ENCODE measurements around the gene NKX2-1.

NKX2-1 gene

DNA sequence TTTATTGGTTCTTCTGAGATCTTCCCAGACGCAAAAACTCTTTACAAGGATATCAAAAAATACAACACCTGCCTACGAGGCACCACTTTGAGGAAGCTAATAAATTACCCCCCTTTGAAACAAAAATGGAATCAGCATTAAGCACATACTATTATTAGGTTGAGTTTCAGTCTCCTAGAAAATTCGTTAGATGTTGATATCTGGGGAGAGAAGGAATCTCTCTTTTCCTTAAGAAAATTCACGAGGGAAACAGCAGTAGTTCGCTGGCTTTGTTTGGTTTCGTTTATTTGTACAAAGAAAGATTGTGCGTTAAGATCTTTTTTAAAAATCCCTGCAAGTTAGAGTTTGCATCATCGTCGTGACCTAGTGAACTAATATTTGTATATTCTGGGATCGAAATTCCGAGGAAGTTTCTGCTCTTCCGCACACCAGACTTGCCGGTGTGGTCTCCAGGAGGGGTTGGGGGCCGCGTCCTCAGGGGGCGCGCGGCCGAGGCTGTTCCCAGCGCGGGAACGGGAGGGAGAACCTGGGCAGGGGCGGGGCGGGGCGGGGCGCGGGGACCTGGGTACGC lies 12.1 kb downstream of the NKX2-1 start:
- Histone ChIP-seq H3K36me3 (ENCODE audit: control insufficient read depth, insufficient read depth, low read length) (no peaks in the 10 kb centered on the region), H3K27me3 (replicated peaks; ENCODE audit: control insufficient read depth, insufficient read depth, low read length) (peaks cover 1% of the 10 kb centered on the region; the same call in 1 of the 2 replicates), H3K4me3 (replicated peaks; ENCODE audit: low read depth, low read length) (no peak overlapping the region)
- TF ChIP-seq, protein P1, sequence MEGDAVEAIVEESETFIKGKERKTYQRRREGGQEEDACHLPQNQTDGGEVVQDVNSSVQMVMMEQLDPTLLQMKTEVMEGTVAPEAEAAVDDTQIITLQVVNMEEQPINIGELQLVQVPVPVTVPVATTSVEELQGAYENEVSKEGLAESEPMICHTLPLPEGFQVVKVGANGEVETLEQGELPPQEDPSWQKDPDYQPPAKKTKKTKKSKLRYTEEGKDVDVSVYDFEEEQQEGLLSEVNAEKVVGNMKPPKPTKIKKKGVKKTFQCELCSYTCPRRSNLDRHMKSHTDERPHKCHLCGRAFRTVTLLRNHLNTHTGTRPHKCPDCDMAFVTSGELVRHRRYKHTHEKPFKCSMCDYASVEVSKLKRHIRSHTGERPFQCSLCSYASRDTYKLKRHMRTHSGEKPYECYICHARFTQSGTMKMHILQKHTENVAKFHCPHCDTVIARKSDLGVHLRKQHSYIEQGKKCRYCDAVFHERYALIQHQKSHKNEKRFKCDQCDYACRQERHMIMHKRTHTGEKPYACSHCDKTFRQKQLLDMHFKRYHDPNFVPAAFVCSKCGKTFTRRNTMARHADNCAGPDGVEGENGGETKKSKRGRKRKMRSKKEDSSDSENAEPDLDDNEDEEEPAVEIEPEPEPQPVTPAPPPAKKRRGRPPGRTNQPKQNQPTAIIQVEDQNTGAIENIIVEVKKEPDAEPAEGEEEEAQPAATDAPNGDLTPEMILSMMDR (IDR thresholded peaks at IDR 0.05; ENCODE audit: insufficient read depth, low read length, poor library complexity, severe bottlenecking), result no peak
- DNase-seq (ENCODE audit: extremely low read depth, insufficient read length), result no peak

DNA sequence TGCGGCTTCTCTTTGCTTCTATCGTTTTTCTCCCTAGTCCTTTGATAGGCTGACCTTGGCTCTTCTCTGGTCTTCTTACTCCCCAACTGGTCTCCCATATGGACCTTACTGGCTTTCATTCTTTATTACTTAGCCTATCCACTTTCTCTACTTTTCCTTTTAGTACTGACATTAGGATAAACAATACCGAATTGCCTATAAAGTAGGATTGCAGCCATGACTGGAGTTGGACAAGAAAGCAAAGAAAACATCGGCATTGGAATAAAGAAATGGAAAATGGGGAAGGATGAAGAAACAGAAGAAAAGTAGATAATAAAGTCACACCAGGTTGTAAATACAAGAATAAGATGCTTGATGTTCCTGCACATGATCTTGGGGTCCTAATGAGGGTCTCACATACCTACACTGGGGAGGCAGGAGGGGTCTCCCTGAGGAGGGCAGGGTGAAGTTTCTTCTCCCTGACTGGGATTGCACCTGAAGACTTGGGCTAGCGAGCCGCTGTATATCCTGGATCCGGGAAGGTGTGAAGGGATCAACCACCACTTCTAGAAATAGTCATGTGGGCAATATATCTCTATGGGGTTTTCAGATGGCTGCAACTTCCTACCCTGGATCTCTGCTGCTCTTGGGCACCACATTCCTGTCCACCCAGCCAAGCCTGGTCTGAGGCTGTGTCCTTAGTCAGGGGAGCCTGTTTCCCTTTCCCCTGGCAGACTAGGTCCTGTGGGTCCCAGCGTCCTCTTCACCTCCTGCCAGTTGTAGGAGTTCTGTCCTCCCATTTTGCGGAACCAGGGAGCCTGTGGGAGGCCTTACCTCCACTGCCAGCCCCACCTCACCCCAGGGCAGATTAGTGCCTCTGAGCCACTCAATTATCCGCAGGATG lies 13.1 kb downstream of the NKX2-1 start:
- Histone ChIP-seq H3K4me3 (replicated peaks; ENCODE audit: low read depth, low read length) (no peak overlapping the region), H3K36me3 (ENCODE audit: control insufficient read depth, insufficient read depth, low read length) (no peaks in the 10 kb centered on the region), H3K27me3 (replicated peaks; ENCODE audit: control insufficient read depth, insufficient read depth, low read length) (peaks cover 1% of the 10 kb centered on the region)
- TF ChIP-seq, protein P1 (IDR thresholded peaks at IDR 0.05; ENCODE audit: insufficient read depth, low read length, poor library complexity, severe bottlenecking), result no peak
- no peak for DNase-seq (ENCODE audit: extremely low read depth, insufficient read length)

DNA sequence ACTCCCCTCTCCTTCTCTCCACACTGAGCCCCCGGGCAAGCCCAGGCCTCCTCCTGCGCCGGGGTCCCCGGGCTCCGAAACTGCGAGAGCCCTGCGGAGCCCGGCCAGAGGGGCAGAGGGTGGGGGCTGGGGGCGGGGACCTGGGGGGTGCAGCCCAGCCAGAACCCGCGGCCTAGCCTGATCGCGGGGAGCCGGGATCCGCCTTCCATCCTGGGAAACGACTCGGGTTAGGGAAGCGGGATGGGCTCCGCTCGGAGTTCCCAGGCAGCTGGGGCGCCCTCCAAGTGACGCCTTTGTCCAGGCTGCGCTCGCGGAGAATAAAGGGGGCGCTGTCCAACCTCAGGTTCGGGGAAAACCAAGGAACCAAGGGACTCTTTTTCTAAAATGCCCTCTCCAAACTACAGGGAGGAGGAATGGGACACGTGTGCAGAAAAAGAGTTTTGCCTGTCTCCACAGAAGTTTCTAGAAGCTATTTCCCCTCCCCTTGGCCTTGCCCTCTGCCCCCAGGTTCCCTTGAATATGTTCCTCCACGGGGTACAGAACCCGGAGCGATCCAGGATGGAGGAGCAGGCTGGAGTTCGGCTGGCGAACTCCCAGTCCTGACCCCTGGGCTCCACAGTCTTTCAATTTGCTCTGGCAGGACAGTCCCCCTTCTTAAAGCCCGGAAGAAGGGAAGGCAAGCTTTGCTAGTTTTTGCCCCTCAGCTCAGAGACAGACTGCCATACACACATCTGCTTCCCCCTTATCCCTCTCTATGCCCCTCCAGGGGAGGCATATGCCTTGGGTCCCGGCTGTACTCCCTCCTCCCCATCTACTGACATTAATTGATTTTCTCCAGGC lies 13.9 kb downstream of the NKX2-1 start:
- no peak for DNase-seq (ENCODE audit: extremely low read depth, insufficient read length)
- H3K4me3 ChIP-seq (replicated peaks; ENCODE audit: low read depth, low read length), result no peak overlapping the region
- H3K27me3 ChIP-seq (replicated peaks; ENCODE audit: control insufficient read depth, insufficient read depth, low read length), result peaks cover 1% of the 10 kb centered on the region

DNA sequence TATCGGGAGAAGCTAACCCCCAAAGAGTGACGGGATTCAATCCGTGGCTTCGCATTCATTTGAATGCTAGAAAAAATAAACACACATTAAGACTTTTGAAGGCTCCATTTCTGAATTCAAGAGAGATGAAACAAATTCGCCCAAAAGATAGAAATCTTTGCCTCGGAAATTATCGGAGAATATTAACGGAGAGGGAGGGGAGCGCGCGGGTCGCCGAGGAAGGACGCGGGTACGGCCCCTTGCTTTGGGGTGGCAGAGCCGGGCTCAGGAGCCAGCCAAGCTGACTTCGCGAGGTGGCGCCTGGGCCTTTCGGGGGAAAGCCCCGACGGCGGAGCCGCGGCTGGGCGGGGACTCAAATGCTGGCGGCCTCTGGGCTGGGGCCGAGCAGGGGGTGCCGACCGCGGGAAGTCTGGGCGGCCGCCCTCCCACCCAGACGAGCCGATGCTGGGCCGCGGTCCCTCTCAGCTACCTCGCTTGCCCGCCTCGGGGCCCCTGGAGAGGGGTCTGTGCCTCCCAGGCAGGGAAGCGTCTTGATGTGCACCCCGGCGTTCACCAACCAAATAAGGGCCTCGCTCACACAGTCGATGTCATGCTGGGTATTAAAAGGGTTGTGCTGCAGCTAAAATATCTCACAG lies 14.7 kb downstream of the NKX2-1 start:
- Histone ChIP-seq H3K4me3 (replicated peaks; ENCODE audit: low read depth, low read length) (peak overlapping the region; percentile 9; the same call in 1 of the 2 replicates), H3K36me3 (ENCODE audit: control insufficient read depth, insufficient read depth, low read length) (no peaks in the 10 kb centered on the region), H3K27me3 (replicated peaks; ENCODE audit: control insufficient read depth, insufficient read depth, low read length) (peaks cover 1% of the 10 kb centered on the region)
- TF ChIP-seq, protein P1 (IDR thresholded peaks at IDR 0.05; ENCODE audit: insufficient read depth, low read length, poor library complexity, severe bottlenecking), result no peak
- DNase-seq (ENCODE audit: extremely low read depth, insufficient read length), result no peak

More for the DNA sequence above, 13.9 kb downstream of the NKX2-1 start:
- H3K36me3 ChIP-seq (ENCODE audit: control insufficient read depth, insufficient read depth, low read length), result no peaks in the 10 kb centered on the region
- TF ChIP-seq, protein P1 (IDR thresholded peaks at IDR 0.05; ENCODE audit: insufficient read depth, low read length, poor library complexity, severe bottlenecking), result no peak

DNA sequence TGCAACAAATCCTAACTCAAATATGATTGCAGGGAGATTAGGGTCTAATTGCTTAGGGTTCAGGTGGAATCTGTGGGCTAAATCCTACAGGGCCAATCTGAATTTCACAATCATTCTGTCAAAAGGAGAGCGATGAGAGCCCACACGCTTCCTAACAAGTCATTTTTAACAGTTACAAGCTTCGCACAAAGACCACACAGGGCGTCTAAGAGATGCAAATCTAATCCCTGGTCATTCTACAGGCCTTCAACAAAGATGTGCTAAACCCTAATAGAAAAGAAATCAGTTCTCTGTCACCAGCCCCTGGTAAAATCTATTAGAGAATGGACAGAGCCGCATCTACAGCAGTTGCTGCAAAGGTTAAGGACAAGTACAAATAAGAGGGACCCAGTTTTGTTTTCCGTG lies 15.3 kb downstream of the NKX2-1 start:
- H3K4me3 ChIP-seq (replicated peaks; ENCODE audit: low read depth, low read length), result no peak overlapping the region
- DNase-seq (ENCODE audit: extremely low read depth, insufficient read length), result no peak
- H3K27me3 ChIP-seq (replicated peaks; ENCODE audit: control insufficient read depth, insufficient read depth, low read length), result no peaks in the 10 kb centered on the region; the same call in 1 of the 2 replicates
- H3K36me3 ChIP-seq (ENCODE audit: control insufficient read depth, insufficient read depth, low read length), result no peaks in the 10 kb centered on the region
- TF ChIP-seq, protein P1 (IDR thresholded peaks at IDR 0.05; ENCODE audit: insufficient read depth, low read length, poor library complexity, severe bottlenecking), result no peak

Data from GM06990 (cell line).